GM18511 (cell line): ENCODE data around the gene PLEKHN1.

Source experiments
- ATAC-seq: cut with Tn5 transposase; IDR thresholded peaks from one replicate; pipeline ENCODE4 v1.9.1; 2021; ENCODE audit warnings: mild to moderate bottlenecking, moderate library complexity; ENCODE audit not compliant: unreplicated experiment

The PLEKHN1 gene

GRCh38 chr1:959731-960362 is 6.4 kb upstream of the PLEKHN1 start:
- no peak for ATAC-seq

DNA sequence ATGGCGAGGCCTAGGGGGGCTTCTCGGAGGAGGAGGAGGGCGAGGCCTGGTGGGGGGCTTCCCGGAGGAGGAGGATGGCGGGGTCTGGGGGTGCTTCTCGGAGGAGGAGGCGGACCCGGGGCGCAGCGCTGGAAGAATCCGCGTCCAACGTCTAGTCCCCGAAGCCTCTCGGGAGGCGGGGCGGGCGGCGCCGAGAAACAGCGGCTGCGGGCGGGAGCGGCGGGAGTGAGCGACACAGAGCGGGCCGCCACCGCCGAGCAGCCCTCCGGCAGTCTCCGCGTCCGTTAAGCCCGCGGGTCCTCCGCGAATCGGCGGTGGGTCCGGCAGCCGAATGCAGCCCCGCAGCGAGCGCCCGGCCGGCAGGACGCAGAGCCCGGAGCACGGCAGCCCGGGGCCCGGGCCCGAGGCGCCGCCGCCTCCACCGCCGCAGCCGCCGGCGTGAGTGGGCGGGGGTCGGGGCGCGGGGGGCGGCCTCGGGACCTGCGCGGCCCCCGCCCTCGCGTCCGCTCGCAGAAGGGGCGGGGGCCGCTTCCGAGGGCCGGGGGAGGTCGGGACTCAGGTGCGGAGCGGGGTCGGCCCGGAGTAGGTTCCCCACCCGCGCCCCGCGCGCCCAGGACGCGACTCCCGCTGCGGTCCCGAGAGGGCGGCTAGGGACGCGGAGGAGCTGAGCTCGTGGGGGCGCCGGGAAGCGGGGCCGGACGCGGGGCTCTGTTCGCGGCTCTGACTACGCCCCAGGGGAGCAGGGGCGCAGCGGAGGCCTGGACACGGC is 5.7 kb upstream of the PLEKHN1 start, which contains the start of gene KLHL17:
TSS of gene KLHL17 (plus strand) at position 222 of the 769 bp plus-strand sequence. CDS start at position 332, 110 bp downstream.
- ATAC-seq = peak; percentile 60

DNA sequence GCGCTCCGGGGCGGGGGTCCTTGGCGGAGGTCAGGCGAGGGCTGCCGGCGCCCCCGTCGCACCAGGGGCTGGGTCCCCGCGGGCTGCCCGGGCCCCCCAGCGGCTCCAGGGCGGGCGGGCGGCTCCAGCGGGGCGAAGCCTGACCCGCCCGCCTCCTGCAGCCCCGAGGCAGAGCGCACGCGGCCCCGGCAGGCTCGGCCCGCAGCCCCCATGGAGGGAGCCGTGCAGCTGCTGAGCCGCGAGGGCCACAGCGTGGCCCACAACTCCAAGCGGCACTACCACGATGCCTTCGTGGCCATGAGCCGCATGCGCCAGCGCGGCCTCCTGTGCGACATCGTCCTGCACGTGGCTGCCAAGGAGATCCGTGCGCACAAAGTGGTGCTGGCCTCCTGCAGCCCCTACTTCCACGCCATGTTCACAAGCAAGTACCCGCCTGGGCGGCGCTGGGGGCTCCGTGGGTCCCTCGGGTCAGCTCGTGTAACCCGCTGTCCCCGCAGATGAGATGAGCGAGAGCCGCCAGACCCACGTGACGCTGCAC is 5.1 kb upstream of the PLEKHN1 start:
- ATAC-seq = no peak

- no peak for ATAC-seq
Observed at GRCh38 chr1:962381-963300, 3.6 kb upstream of the PLEKHN1 start.

- no peak for ATAC-seq
Observed at GRCh38 chr1:963301-963651, 3.0 kb upstream of the PLEKHN1 start.

GRCh38 chr1:963746-964525 is 2.3 kb upstream of the PLEKHN1 start:
- ATAC-seq = no peak

GRCh38 chr1:964691-965525 is 1.4 kb upstream of the PLEKHN1 start:
- no peak for ATAC-seq

DNA sequence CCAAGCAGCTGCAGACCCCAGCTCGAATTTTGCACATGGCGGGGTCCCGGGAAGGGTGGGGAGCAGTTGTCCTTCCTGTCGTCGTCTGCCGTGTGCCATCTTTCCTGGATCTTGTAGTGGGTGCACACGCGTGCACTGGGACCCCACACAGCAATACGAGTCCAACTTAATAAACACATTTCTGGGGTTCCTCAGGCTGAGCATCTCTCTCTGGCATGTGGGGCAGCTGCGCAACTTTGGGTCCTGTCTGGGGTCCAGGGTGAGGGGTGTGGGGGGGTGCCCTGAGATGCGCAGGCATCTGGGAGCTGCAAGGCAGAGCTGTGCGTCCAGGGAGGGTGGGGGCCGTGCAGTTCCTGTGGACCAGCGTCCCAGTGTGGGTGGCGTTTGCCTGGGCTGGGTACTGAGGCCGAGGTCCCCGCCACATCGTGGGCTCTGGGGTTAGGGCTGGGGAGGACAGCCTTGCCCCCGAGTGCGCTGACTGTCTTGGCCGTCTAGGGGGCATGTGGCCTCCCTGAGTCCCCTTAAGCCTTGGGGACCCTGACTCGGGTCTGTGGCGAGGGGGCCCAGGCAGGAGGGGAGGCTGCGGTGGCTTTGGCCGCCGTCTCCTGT is 652 bp upstream of the PLEKHN1 start:
- no peak for ATAC-seq

GRCh38 chr1:966704-967300 is 520 bp downstream of the PLEKHN1 start:
- ATAC-seq = peak; percentile 78

- no peak for ATAC-seq
Observed at GRCh38 chr1:967466-968343, 1.4 kb downstream of the PLEKHN1 start.

DNA sequence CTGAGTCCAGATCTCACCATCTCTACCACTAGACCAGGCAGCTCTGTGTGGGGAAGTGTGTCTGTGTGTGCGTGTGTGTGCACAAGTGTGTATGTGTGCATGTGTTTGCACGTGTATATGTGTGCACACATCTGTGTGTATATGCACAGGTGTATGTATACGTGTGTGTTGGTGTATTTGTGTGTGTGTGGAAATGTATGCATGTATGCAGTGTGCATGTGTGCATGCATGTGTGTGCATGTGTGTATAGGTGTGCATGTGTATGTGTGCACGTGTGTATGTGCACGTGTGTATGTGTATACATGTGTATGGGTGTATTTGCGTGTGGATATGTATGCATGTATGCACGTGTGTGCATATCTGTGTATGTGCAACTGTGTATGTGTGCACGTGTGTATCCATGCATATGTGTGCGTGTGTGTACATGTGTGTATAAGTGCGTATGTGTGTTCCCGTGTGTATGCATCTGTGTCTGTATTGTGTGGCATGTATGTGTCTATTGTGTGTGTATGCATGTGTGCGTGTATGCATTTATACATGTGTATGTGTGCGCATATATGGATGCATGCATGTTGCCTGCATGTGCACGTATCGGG is 3.1 kb downstream of the PLEKHN1 start:
- no peak for ATAC-seq

GRCh38 chr1:970242-970972 is 4.1 kb downstream of the PLEKHN1 start:
- ATAC-seq = no peak

DNA sequence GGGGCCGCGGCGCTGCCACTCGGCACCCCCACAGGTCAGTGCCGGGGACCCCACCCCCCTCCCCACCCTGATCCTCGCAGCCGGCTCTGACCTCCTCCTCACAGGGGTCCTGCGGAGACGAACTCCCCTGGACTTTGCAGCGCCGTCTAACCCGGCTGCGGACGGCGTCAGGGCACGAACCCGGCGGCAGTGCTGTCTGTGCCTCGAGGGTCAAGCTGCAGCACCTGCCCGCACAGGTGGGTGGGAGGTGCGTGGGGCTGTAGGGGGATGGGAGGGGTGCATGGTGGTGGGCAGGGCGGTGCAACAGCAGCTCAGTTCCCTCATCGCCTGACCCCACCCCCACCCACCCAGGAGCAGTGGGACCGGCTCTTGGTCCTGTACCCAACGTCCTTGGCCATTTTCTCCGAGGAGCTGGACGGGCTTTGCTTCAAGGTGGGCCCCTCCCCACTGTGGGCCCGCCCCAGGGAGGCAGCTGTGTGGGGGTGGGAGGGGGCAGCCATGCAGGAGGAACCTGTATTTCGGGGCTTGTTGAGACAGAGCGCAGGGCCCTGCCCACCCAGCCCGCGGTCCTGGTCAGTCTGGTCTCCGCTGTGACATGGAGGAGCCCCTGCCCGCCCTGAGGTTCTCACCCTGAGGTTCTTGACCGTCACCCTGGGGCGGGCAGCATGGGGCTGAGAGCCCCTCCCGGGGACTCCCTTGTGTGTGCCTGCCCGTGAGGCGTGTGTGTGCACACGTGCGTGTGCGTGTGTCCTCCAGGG is 4.9 kb downstream of the PLEKHN1 start:
- no peak for ATAC-seq

GRCh38 chr1:971751-972506 is 5.6 kb downstream of the PLEKHN1 start:
- ATAC-seq = no peak

DNA sequence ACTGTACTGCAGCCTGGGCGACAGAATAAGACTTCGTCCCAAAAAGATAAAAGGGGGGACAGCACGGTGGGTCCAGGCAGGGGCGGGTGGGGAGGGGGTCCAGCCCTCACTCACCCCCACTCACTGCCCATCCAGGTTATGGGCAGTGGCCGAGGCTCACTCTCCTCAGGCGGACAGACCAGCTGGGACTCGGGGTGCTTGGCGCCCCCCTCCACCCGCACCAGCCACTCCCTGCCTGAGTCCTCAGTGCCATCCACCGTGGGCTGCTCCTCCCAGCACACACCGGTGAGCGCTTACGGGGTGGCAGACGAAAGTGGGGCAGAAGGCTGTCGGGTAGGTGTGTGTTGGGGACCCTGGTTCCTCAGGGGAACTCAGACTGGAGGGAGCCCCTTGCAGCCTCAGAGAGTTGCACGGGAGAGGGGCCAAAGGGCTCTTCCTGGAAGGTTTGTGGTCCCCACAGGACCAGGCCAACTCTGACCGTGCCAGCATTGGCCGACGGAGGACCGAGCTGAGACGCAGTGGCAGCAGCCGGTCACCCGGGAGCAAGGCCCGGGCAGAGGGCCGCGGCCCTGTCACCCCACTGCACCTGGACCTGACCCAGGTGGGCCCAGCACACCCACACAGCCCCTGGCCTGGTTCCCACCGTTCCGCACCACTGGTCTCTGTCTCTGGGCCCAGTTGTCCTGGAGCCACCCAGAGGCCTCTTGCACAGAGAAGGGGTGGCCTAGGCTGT is 6.6 kb downstream of the PLEKHN1 start:
- no peak for ATAC-seq
